Measurements from ENCODE around the gene DIPK1C. TPM values are rescaled to one million over a fixed set of nuclear protein-coding genes. Genes with fewer than 3 reads are reported as not detected.

DIPK1C gene
- polyA plus RNA-seq, 2 of the 4 experiments (the other 2 are of a cell fraction): not detected

DNA sequence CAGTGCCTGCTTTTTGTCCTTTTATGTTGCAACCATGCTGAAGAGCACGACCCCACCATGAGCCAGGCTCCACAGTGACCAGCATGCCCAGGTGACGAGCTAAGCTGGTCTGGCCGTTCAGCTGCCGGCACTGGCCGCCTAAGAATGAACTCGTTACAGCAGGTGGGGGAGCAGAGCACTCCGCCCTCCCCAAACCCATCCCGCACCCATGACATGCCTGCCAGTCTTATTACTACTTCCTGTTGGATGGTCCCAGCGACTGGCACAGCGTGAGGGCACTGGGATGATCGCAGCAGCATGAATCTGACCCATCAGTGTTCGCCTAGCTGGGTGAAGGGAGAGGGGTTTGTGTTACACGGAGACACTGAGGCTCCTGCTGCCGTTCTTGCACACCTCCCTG lies 11.5 kb downstream of the DIPK1C start:
- no peak overlapping the region for H3K4me3 ChIP-seq
- 27% methylated on average over 7 of the region's 14 CpGs for WGBS (ENCODE audit: missing lambda C conversion rate)
- DNase-seq (ENCODE audit: low read depth in 1 of 2, low spot score in 1 of 2) (no peak), ATAC-seq (no peak; a peak in 1 of 6 replicates), FAIRE-seq (no peak)
- POLR2A ChIA-PET: no interaction called here
- no peak overlapping the region for H3K4me2 ChIP-seq
- no peak overlapping the region for H3K27ac ChIP-seq
- H3K9me3 ChIP-seq: no peaks in the 10 kb centered on the region
- CTCF ChIA-PET: no interaction called here
- TF ChIP-seq CBX8 (IDR thresholded peaks at IDR 0.05) (no peak), EP300 (IDR thresholded peaks at IDR 0.05) (no peak), ESRRA (IDR thresholded peaks at IDR 0.05; ENCODE audit: borderline replicate concordance, low read length) (no peak), CHD2 (IDR thresholded peaks at IDR 0.05; ENCODE audit: low read length, partially characterized antibody) (no peak), HDAC2 (IDR thresholded peaks at IDR 0.05) (no peak), POLR2AphosphoS2 (conservative IDR thresholded peaks at IDR 0.05; ENCODE audit: low read length) (no peak), RNF2 (IDR thresholded peaks at IDR 0.05; ENCODE audit: borderline replicate concordance, low read depth) (no peak), JUN (IDR thresholded peaks at IDR 0.05) (no peak), ZNF302 (CRISPR knock-in tag; IDR thresholded peaks at IDR 0.05) (no peak), TFCP2L1 (CRISPR knock-in tag; IDR thresholded peaks at IDR 0.05) (no peak), GATA3 (IDR thresholded peaks at IDR 0.05; ENCODE audit: borderline replicate concordance) (no peak), NPAS2 (CRISPR knock-in tag; IDR thresholded peaks at IDR 0.05; ENCODE audit: borderline replicate concordance) (no peak), KDM5A (IDR thresholded peaks at IDR 0.05) (no peak), RCOR1 (IDR thresholded peaks at IDR 0.05; ENCODE audit: low read depth, low read length) (no peak), MAFK (IDR thresholded peaks at IDR 0.05; ENCODE audit: partially characterized antibody) (no peak)
- TF ChIP-seq, protein P1, sequence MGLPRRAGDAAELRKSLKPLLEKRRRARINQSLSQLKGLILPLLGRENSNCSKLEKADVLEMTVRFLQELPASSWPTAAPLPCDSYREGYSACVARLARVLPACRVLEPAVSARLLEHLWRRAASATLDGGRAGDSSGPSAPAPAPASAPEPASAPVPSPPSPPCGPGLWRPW (IDR thresholded peaks at IDR 0.05): no peak
- TF ChIP-seq, protein P2, sequence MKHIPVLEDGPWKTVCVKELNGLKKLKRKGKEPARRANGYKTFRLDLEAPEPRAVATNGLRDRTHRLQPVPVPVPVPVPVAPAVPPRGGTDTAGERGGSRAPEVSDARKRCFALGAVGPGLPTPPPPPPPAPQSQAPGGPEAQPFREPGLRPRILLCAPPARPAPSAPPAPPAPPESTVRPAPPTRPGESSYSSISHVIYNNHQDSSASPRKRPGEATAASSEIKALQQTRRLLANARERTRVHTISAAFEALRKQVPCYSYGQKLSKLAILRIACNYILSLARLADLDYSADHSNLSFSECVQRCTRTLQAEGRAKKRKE (CRISPR knock-in tag; IDR thresholded peaks at IDR 0.05; ENCODE audit: low read depth): no peak
- TF ChIP-seq, protein P3, sequence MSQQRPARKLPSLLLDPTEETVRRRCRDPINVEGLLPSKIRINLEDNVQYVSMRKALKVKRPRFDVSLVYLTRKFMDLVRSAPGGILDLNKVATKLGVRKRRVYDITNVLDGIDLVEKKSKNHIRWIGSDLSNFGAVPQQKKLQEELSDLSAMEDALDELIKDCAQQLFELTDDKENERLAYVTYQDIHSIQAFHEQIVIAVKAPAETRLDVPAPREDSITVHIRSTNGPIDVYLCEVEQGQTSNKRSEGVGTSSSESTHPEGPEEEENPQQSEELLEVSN (IDR thresholded peaks at IDR 0.05; ENCODE audit: borderline replicate concordance, low read depth): no peak
- TF ChIP-seq, protein P4, sequence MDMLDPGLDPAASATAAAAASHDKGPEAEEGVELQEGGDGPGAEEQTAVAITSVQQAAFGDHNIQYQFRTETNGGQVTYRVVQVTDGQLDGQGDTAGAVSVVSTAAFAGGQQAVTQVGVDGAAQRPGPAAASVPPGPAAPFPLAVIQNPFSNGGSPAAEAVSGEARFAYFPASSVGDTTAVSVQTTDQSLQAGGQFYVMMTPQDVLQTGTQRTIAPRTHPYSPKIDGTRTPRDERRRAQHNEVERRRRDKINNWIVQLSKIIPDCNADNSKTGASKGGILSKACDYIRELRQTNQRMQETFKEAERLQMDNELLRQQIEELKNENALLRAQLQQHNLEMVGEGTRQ (IDR thresholded peaks at IDR 0.05): no peak
- H3K4me1 ChIP-seq: no peaks in the 10 kb centered on the region

DNA sequence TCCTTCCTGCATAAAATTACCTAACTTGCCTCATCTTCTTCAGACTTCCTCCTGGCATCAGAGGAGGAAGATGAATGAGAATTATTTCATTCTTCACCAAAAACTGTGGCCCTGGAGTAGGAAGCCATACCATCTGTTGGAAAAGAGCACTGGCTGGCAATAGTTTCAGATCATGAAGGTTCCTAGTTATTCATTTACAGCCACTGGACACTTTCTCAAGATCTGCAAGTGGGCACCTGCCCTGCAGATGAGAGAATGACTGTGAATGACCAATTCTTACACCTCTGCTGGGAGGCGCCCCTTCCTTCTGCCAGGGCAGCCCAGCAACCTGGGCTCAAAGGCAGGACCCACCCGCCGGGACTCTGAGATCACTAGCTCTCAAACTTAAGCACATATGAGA lies 13.0 kb downstream of the DIPK1C start:
- CTCF ChIA-PET: interaction anchor here (1.1 kb wide), 1 partner anchor 50 kb away, joined by 3 read pairs; no protein-coding TSS in a partner anchor
- no peak for FAIRE-seq
- WGBS (ENCODE audit: missing lambda C conversion rate): 4% methylated on average over 3 of the region's 3 CpGs

DNA sequence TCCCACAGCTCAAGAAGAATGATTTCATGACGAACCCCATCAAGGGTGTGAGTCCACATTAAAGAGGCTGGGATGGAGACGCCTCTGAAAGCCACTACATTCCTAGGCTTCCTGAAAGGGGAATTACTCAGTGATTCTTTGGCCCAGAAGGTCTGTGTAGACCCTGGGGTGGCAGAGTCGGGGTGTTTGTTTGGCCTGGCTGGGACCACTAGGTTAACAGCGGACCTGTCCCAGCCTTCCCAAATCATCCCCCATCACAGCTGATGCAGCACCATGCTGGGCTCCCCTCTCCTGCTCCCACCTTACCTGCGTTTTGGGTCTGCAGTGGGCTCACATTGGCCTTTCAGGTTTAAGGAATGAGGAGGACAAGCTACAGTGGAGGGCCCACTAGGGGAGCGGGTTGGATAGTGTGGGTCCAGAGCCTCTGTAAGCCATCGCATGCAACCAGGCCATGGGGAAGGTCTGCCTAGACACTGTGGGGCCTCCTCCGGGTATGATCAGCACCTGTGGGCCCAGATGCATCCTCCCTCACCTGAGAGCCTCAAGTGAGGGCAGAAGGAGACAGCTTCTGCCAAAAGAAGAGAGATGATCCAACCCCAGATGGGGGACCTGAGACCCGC lies 16.2 kb downstream of the DIPK1C start:
- Histone ChIP-seq H3K4me2 (no peak overlapping the region), H3K4me3 (no peak overlapping the region), H3K9me3 (no peaks in the 10 kb centered on the region), H3K4me1 (no peaks in the 10 kb centered on the region), H3K27ac (no peak overlapping the region)
- ATAC-seq: no peak
- ChIA-PET POLR2A (no interaction called here), CTCF (no interaction called here)
- FAIRE-seq: no peak
- DNase-seq (ENCODE audit: low read depth in 1 of 2, low spot score in 1 of 2): no peak
- 48% methylated on average over 7 of the region's 9 CpGs for WGBS (ENCODE audit: missing lambda C conversion rate)
- TF ChIP-seq CEBPB (IDR thresholded peaks at IDR 0.05) (no peak), CHD4 (IDR thresholded peaks at IDR 0.05; ENCODE audit: borderline replicate concordance) (no peak), SMC3 (IDR thresholded peaks at IDR 0.05) (no peak), SREBF2 (IDR thresholded peaks at IDR 0.05) (no peak), HOXA7 (CRISPR knock-in tag; IDR thresholded peaks at IDR 0.05) (no peak), NPAS2 (CRISPR knock-in tag; IDR thresholded peaks at IDR 0.05; ENCODE audit: borderline replicate concordance) (no peak), CBX2 (IDR thresholded peaks at IDR 0.05; ENCODE audit: borderline replicate concordance, low read depth) (no peak), FOSL2 (IDR thresholded peaks at IDR 0.05) (no peak), FOSL2 (CRISPR knock-in tag; IDR thresholded peaks at IDR 0.05) (no peak), TP53 (CRISPR knock-in tag; IDR thresholded peaks at IDR 0.05) (no peak), CBX8 (IDR thresholded peaks at IDR 0.05) (no peak), NFE2L2 (conservative IDR thresholded peaks at IDR 0.05; ENCODE audit: low read length) (no peak), HEYL (CRISPR knock-in tag; IDR thresholded peaks at IDR 0.05) (no peak), RFX5 (IDR thresholded peaks at IDR 0.05) (no peak), PHF8 (IDR thresholded peaks at IDR 0.05; ENCODE audit: borderline replicate concordance, low read depth) (no peak), FOXS1 (CRISPR knock-in tag; IDR thresholded peaks at IDR 0.05) (no peak)
- TF ChIP-seq, protein P5, sequence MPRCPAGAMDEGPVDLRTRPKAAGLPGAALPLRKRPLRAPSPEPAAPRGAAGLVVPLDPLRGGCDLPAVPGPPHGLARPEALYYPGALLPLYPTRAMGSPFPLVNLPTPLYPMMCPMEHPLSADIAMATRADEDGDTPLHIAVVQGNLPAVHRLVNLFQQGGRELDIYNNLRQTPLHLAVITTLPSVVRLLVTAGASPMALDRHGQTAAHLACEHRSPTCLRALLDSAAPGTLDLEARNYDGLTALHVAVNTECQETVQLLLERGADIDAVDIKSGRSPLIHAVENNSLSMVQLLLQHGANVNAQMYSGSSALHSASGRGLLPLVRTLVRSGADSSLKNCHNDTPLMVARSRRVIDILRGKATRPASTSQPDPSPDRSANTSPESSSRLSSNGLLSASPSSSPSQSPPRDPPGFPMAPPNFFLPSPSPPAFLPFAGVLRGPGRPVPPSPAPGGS (IDR thresholded peaks at IDR 0.05): no peak

More for the DNA sequence above, 13.0 kb downstream of the DIPK1C start:
- no peak overlapping the region for H3K4me3 ChIP-seq
- no peaks in the 10 kb centered on the region for H3K9me3 ChIP-seq
- no peak for ATAC-seq
- H3K4me2 ChIP-seq: no peak overlapping the region
- H3K27ac ChIP-seq: no peak overlapping the region
- no peak for TF ChIP-seq FOSL2 (IDR thresholded peaks at IDR 0.05)
- no peak for TF ChIP-seq FOSL2 (CRISPR knock-in tag; IDR thresholded peaks at IDR 0.05)
- TF ChIP-seq KDM1A (IDR thresholded peaks at IDR 0.05; ENCODE audit: low read depth): no peak
- no peak for DNase-seq (ENCODE audit: low read depth in 1 of 2, low spot score in 1 of 2)
- POLR2A ChIA-PET: no interaction called here
- no peaks in the 10 kb centered on the region for H3K4me1 ChIP-seq
